Activated T-helper 17 cell treated with anti-CD3 and anti-CD28 coated beads, Interleukin-2, amount 50 U/mL, for 72 hours (primary cell): ENCODE data around the gene PPFIBP2. TPM values are rescaled to one million over a fixed set of nuclear protein-coding genes. Genes with fewer than 3 reads are reported as not detected.
A peak's percentile ranks its signal among the peaks of the same experiment; 100 is the strongest.

ENCODE experiments used
- ATAC-seq: fragments of 150-1000 bp; cut with Tn5 transposase; replicated peaks from 2 replicates; pipeline ENCODE4 v1.10.0; 2021; ENCODE audit warnings: mild to moderate bottlenecking, moderate library complexity
- H3K27ac Mint-ChIP-seq: one replicate; pipeline ENCODE4 v1.8.0; 2022; ENCODE audit warnings: mixed read lengths
- H3K27me3 Mint-ChIP-seq: one replicate; pipeline ENCODE4 v1.8.0; 2022; ENCODE audit warnings: mixed read lengths
- H3K36me3 Mint-ChIP-seq: one replicate; pipeline ENCODE4 v1.8.0; 2022; ENCODE audit warnings: low read depth, mild to moderate bottlenecking, mixed read lengths
- H3K4me1 Mint-ChIP-seq: one replicate; pipeline ENCODE4 v1.8.0; 2022; ENCODE audit warnings: mixed read lengths
- H3K4me3 Mint-ChIP-seq: one replicate; pipeline ENCODE4 v1.8.0; 2022; ENCODE audit warnings: mild to moderate bottlenecking, mixed read lengths
- H3K9me3 Mint-ChIP-seq: one replicate; pipeline ENCODE4 v1.8.0; 2022; ENCODE audit warnings: mixed read lengths
- total RNA-seq, 2 donors: library from RNA; stranded (reverse); gene quantifications; one replicate each; pipeline ENCODE4 v1.2.3, GENCODE V29; 2022

The PPFIBP2 gene
- total RNA-seq, 2 donors from 2014 or later, result 4.2 to 11.1 TPM

GRCh38 chr11:7527029-7527428 is 13.2 kb downstream of the PPFIBP2 start:
- Mint-ChIP-seq H3K9me3 (no peaks in the 10 kb centered on the region), H3K4me3 (peak overlapping the region; percentile 11), H3K27ac (peak overlapping the region; percentile 15), H3K27me3 (no peaks in the 10 kb centered on the region), H3K4me1 (peaks cover 61% of the 10 kb centered on the region), H3K36me3 (no peaks in the 10 kb centered on the region)
- ATAC-seq, result peak; percentile 85

GRCh38 chr11:7528514-7529049 is 14.8 kb downstream of the PPFIBP2 start:
- Mint-ChIP-seq H3K36me3 (no peaks in the 10 kb centered on the region), H3K27ac (peak overlapping the region; percentile 15), H3K27me3 (no peaks in the 10 kb centered on the region), H3K4me1 (peaks cover 64% of the 10 kb centered on the region), H3K4me3 (no peak overlapping the region), H3K9me3 (no peaks in the 10 kb centered on the region)
- no peak for ATAC-seq

- H3K4me3 Mint-ChIP-seq, result no peak overlapping the region
- no peaks in the 10 kb centered on the region for H3K9me3 Mint-ChIP-seq
- no peaks in the 10 kb centered on the region for H3K27me3 Mint-ChIP-seq
- no peaks in the 10 kb centered on the region for H3K36me3 Mint-ChIP-seq
- H3K27ac Mint-ChIP-seq, result peak overlapping the region; percentile 28
- peaks cover 60% of the 10 kb centered on the region for H3K4me1 Mint-ChIP-seq
- ATAC-seq, result no peak
Observed at GRCh38 chr11:7530013-7530640, 16.3 kb downstream of the PPFIBP2 start.

- H3K36me3 Mint-ChIP-seq, result no peaks in the 10 kb centered on the region
- no peaks in the 10 kb centered on the region for H3K27me3 Mint-ChIP-seq
- peak; percentile 20 for ATAC-seq
- H3K27ac Mint-ChIP-seq, result peak overlapping the region; percentile 28
- H3K9me3 Mint-ChIP-seq, result no peaks in the 10 kb centered on the region
- no peak overlapping the region for H3K4me3 Mint-ChIP-seq
- peaks cover 55% of the 10 kb centered on the region for H3K4me1 Mint-ChIP-seq
Observed at GRCh38 chr11:7531011-7531410, 17.2 kb downstream of the PPFIBP2 start.

GRCh38 chr11:7532405-7533145 is 18.8 kb downstream of the PPFIBP2 start:
- Mint-ChIP-seq H3K9me3 (no peaks in the 10 kb centered on the region), H3K27me3 (no peaks in the 10 kb centered on the region), H3K36me3 (no peaks in the 10 kb centered on the region), H3K4me1 (peaks cover 55% of the 10 kb centered on the region), H3K27ac (no peak overlapping the region), H3K4me3 (no peak overlapping the region)
- no peak for ATAC-seq

GRCh38 chr11:7533199-7534041 is 19.6 kb downstream of the PPFIBP2 start:
- no peak for ATAC-seq
- Mint-ChIP-seq H3K36me3 (no peaks in the 10 kb centered on the region), H3K9me3 (no peaks in the 10 kb centered on the region), H3K4me1 (peaks cover 55% of the 10 kb centered on the region), H3K4me3 (no peak overlapping the region), H3K27me3 (no peaks in the 10 kb centered on the region), H3K27ac (peak overlapping the region; percentile 7)

GRCh38 chr11:7534042-7534378 is 20.2 kb downstream of the PPFIBP2 start:
- no peaks in the 10 kb centered on the region for H3K36me3 Mint-ChIP-seq
- H3K9me3 Mint-ChIP-seq, result no peaks in the 10 kb centered on the region
- no peaks in the 10 kb centered on the region for H3K27me3 Mint-ChIP-seq
- no peak for ATAC-seq
- H3K4me1 Mint-ChIP-seq, result peaks cover 52% of the 10 kb centered on the region
- peak overlapping the region; percentile 7 for H3K27ac Mint-ChIP-seq
- H3K4me3 Mint-ChIP-seq, result no peak overlapping the region

- no peaks in the 10 kb centered on the region for H3K9me3 Mint-ChIP-seq
- H3K27ac Mint-ChIP-seq, result peak overlapping the region; percentile 0
- ATAC-seq, result no peak
- H3K36me3 Mint-ChIP-seq, result no peaks in the 10 kb centered on the region
- H3K4me1 Mint-ChIP-seq, result peaks cover 44% of the 10 kb centered on the region
- H3K4me3 Mint-ChIP-seq, result no peak overlapping the region
- H3K27me3 Mint-ChIP-seq, result no peaks in the 10 kb centered on the region
Observed at GRCh38 chr11:7536100-7536499, 22.3 kb downstream of the PPFIBP2 start.

- no peaks in the 10 kb centered on the region for H3K9me3 Mint-ChIP-seq
- peak overlapping the region; percentile 54 for H3K4me3 Mint-ChIP-seq
- ATAC-seq, result peak; percentile 19
- H3K27me3 Mint-ChIP-seq, result no peaks in the 10 kb centered on the region
- no peaks in the 10 kb centered on the region for H3K36me3 Mint-ChIP-seq
- H3K4me1 Mint-ChIP-seq, result peaks cover 39% of the 10 kb centered on the region
- H3K27ac Mint-ChIP-seq, result peak overlapping the region; percentile 37
Observed at GRCh38 chr11:7537265-7537664, 23.5 kb downstream of the PPFIBP2 start.

- Mint-ChIP-seq H3K27ac (peak overlapping the region; percentile 37), H3K4me1 (peaks cover 39% of the 10 kb centered on the region), H3K27me3 (no peaks in the 10 kb centered on the region), H3K36me3 (no peaks in the 10 kb centered on the region), H3K9me3 (no peaks in the 10 kb centered on the region), H3K4me3 (peak overlapping the region; percentile 54)
- peak; percentile 91 for ATAC-seq
Observed at GRCh38 chr11:7538031-7538430, 24.2 kb downstream of the PPFIBP2 start.

GRCh38 chr11:7538466-7539454 is 25.0 kb downstream of the PPFIBP2 start:
- Mint-ChIP-seq H3K36me3 (no peaks in the 10 kb centered on the region), H3K4me3 (peak overlapping the region; percentile 54), H3K27me3 (no peaks in the 10 kb centered on the region), H3K4me1 (peaks cover 34% of the 10 kb centered on the region), H3K27ac (peak overlapping the region; percentile 37), H3K9me3 (no peaks in the 10 kb centered on the region)
- ATAC-seq, result no peak

GRCh38 chr11:7540830-7541555 is 27.2 kb downstream of the PPFIBP2 start:
- H3K4me3 Mint-ChIP-seq, result no peak overlapping the region
- no peaks in the 10 kb centered on the region for H3K36me3 Mint-ChIP-seq
- H3K4me1 Mint-ChIP-seq, result peaks cover 26% of the 10 kb centered on the region
- no peaks in the 10 kb centered on the region for H3K27me3 Mint-ChIP-seq
- H3K27ac Mint-ChIP-seq, result no peak overlapping the region
- ATAC-seq, result no peak
- no peaks in the 10 kb centered on the region for H3K9me3 Mint-ChIP-seq

GRCh38 chr11:7543302-7543701 is 29.5 kb downstream of the PPFIBP2 start:
- H3K36me3 Mint-ChIP-seq, result no peaks in the 10 kb centered on the region
- no peak overlapping the region for H3K27ac Mint-ChIP-seq
- no peak overlapping the region for H3K4me3 Mint-ChIP-seq
- peaks cover 13% of the 10 kb centered on the region for H3K4me1 Mint-ChIP-seq
- no peaks in the 10 kb centered on the region for H3K9me3 Mint-ChIP-seq
- H3K27me3 Mint-ChIP-seq, result no peaks in the 10 kb centered on the region
- no peak for ATAC-seq
